ENCODE data around the gene TGFB1I1.

TGFB1I1 gene

DNA sequence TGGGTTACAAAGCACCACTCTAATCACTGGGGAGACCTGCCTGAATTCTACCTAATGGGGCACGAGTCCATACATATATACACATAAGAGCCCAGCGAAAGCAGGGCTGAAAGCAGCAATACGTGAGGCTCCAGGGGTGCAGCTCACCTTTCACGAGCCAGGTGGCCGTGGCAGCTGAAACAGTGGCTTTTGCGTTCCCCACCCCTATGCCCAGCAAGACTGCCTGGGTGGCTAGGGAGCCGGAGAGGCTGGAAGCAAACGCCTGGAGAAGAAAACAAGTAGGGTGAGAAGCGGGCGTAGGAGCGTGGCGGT lies 35.6 kb downstream of the TGFB1I1 start:
- Histone ChIP-seq H2BK12ac (ENCODE audit: low read length in 2 of 2) (peak overlapping the region in 1 of 2 experiments; percentile 80), H3K18ac (ENCODE audit: low read depth in 1 of 2, low read length in 2 of 2) (peak overlapping the region; percentile 86 to 98), H3K27me3 (ENCODE audit: control insufficient read depth in 1 of 2, insufficient read depth in 1 of 2, low read length in 2 of 2) (no peaks in the 10 kb centered on the region), H2BK15ac (ENCODE audit: low read depth, poor library complexity, severe bottlenecking) (no peak overlapping the region), H3K9me3 (ENCODE audit: control insufficient read depth, low read length) (peaks cover 2% of the 10 kb centered on the region), H3K9ac (ENCODE audit: low read length) (peak overlapping the region; percentile 98), H2BK120ac (ENCODE audit: low read depth, low read length) (peak overlapping the region; percentile 100), H4K8ac (ENCODE audit: low read length) (no peak overlapping the region), H3K4me2 (ENCODE audit: low read length, poor library complexity, severe bottlenecking) (peak overlapping the region; percentile 89), H3K36me3 (ENCODE audit: control insufficient read depth in 1 of 2, insufficient read depth in 2 of 2, low read depth in 1 of 2, low read length in 2 of 2) (peaks cover 6 to 21% of the 10 kb centered on the region in 2 experiments), H2AK5ac (ENCODE audit: low read length, severe bottlenecking) (peak overlapping the region; percentile 60), H3K4me3 (ENCODE audit: insufficient read depth in 1 of 2, low read depth in 1 of 2, low read length in 2 of 2) (peak overlapping the region; percentile 94 to 97), H3K4ac (ENCODE audit: low read depth in 1 of 2, low read length in 2 of 2) (peak overlapping the region; percentile 94 to 98), H3K27ac (ENCODE audit: low read length, poor library complexity, severe bottlenecking) (peak overlapping the region; percentile 75), H2AFZ (ENCODE audit: low read depth, low read length) (peak overlapping the region; percentile 68), H4K91ac (ENCODE audit: low read length) (peak overlapping the region; percentile 36), H2BK5ac (ENCODE audit: low read depth, low read length, poor library complexity, severe bottlenecking) (no peak overlapping the region), H3K79me1 (replicated peaks; ENCODE audit: low read length, poor library complexity, severe bottlenecking) (peaks cover 16% of the 10 kb centered on the region), H3K23ac (ENCODE audit: low read length in 2 of 2) (peak overlapping the region in 1 of 2 experiments; percentile 94), H3K14ac (ENCODE audit: low read length in 2 of 2) (peak overlapping the region; percentile 88 to 91), H3K4me1 (ENCODE audit: control insufficient read depth, insufficient read depth, low read depth, low read length) (peaks cover 4% of the 10 kb centered on the region)
- DNase-seq, result no peak
- WGBS, result 2% methylated on average over 12 of the region's 12 CpGs

DNA sequence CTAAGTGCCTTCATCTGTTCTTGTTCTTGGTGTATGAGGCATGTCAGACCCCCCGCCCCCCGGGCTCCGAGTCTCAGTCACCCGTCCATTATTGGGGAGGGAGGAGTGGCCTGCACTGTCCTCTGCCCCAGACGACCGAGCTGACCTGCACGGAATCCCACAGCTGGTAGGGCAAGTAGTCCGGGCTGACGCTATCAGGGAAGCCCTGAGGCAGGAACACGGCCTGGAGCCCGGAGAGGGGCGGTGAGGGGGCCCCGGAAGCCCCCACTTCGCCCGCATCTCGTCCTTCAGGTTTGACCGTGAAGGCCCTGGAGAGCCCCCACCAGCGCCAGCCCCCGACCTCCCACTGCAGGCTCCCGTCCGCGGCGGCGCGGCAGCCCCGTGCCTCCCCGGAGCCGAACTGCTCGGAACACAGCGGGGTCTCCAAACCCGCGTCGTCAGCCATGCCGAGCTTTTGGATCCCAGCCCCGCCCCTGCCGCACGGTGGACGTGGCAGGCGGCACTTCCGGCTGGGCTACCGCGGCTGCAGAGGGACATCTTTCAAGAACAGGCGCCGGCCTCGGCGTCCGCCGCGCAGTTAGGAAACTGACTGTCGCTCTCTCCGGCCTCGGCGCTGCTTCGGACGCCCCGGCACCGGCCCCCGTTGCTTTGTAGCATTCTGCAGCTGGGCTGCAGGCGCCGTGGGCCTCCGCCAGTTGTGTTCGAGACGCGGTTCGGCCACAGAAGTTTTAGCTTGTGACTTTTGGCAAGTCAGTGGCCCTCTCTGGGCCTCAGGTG lies 36.2 kb downstream of the TGFB1I1 start, which contains the start of gene RUSF1:
Gene RUSF1, minus strand, starts transcription at position 463 of the 777 bp plus-strand sequence. Its CDS starts 18 bp downstream, at position 445.
- Histone ChIP-seq H3K79me1 (replicated peaks; ENCODE audit: low read length, poor library complexity, severe bottlenecking) (peaks cover 16% of the 10 kb centered on the region), H3K23ac (ENCODE audit: low read length in 2 of 2) (peak within 1 kb of the TSS; percentile 94 to 100), H3K14ac (ENCODE audit: low read length in 2 of 2) (peak within 1 kb of the TSS; percentile 88 to 91), H2AK5ac (ENCODE audit: low read length, severe bottlenecking) (peak within 1 kb of the TSS; percentile 90), H3K4me2 (ENCODE audit: low read length, poor library complexity, severe bottlenecking) (peak within 1 kb of the TSS; percentile 89), H3K4me3 (ENCODE audit: insufficient read depth in 1 of 2, low read depth in 1 of 2, low read length in 2 of 2) (peak within 1 kb of the TSS; percentile 94 to 97), H2BK12ac (ENCODE audit: low read length in 2 of 2) (peak within 1 kb of the TSS in 1 of 2 experiments; percentile 80), H3K27me3 (ENCODE audit: control insufficient read depth in 1 of 2, insufficient read depth in 1 of 2, low read length in 2 of 2) (no peaks in the 10 kb centered on the region), H3K9me3 (ENCODE audit: control insufficient read depth, low read length) (peaks cover 5% of the 10 kb centered on the region), H4K8ac (ENCODE audit: low read length) (peak within 1 kb of the TSS; percentile 99), H3K18ac (ENCODE audit: low read depth in 1 of 2, low read length in 2 of 2) (peak within 1 kb of the TSS; percentile 98 to 99), H2BK5ac (ENCODE audit: low read depth, low read length, poor library complexity, severe bottlenecking) (peak within 1 kb of the TSS; percentile 98), H2AFZ (ENCODE audit: low read depth, low read length) (peak within 1 kb of the TSS; percentile 89), H4K91ac (ENCODE audit: low read length) (peak within 1 kb of the TSS; percentile 99), H3K27ac (ENCODE audit: low read length, poor library complexity, severe bottlenecking) (peak within 1 kb of the TSS; percentile 75), H3K9ac (ENCODE audit: low read length) (peak within 1 kb of the TSS; percentile 98), H3K36me3 (ENCODE audit: control insufficient read depth in 1 of 2, insufficient read depth in 2 of 2, low read depth in 1 of 2, low read length in 2 of 2) (peaks cover 6 to 21% of the 10 kb centered on the region in 2 experiments), H2BK120ac (ENCODE audit: low read depth, low read length) (peak within 1 kb of the TSS; percentile 100), H3K4me1 (ENCODE audit: control insufficient read depth, insufficient read depth, low read depth, low read length) (peaks cover 4% of the 10 kb centered on the region), H3K4ac (ENCODE audit: low read depth in 1 of 2, low read length in 2 of 2) (peak within 1 kb of the TSS; percentile 98 to 99), H2BK15ac (ENCODE audit: low read depth, poor library complexity, severe bottlenecking) (peak within 1 kb of the TSS; percentile 100)
- DNase-seq, result peak; percentile 91
- WGBS, result under 1% methylated on average over 64 of the region's 65 CpGs

DNA sequence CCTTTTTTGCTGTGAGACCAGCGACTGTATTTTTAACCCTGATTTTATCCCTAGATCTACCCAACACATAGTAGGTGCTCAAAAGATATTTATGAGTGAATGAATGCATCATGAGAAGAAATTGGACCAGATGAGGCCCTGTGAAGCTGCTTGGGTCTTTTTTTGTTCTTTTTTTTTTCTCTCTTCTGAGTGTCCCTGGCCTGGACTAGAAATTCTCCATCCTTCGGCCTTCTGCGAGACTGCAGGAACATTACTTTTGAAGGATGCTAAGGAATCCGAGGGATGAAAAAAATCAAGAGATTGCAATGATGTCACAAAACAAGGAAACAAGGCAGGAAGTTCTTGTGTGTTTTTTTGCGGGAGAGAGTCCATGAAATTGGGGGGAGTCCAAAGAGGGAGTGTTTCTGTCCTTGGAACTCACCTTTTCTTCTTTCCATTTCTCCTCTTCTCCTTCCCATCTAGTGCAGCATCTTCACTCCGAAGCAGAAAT lies 36.8 kb downstream of the TGFB1I1 start:
- H3K18ac ChIP-seq (ENCODE audit: low read depth in 1 of 2, low read length in 2 of 2), result peak overlapping the region; percentile 98
- no peaks in the 10 kb centered on the region for H3K27me3 ChIP-seq (ENCODE audit: control insufficient read depth in 1 of 2, insufficient read depth in 1 of 2, low read length in 2 of 2)
- WGBS, result 61% methylated on average over 4 of the region's 6 CpGs
- H2AK5ac ChIP-seq (ENCODE audit: low read length, severe bottlenecking), result peak overlapping the region; percentile 90
- H2BK12ac ChIP-seq (ENCODE audit: low read length in 2 of 2), result no peak overlapping the region
- H2BK15ac ChIP-seq (ENCODE audit: low read depth, poor library complexity, severe bottlenecking), result no peak overlapping the region
- H3K27ac ChIP-seq (ENCODE audit: low read length, poor library complexity, severe bottlenecking), result peak overlapping the region; percentile 73
- H3K4me1 ChIP-seq (ENCODE audit: control insufficient read depth, insufficient read depth, low read depth, low read length), result peaks cover 4% of the 10 kb centered on the region
- peak overlapping the region; percentile 89 for H3K4me2 ChIP-seq (ENCODE audit: low read length, poor library complexity, severe bottlenecking)
- peak overlapping the region; percentile 42 for H2BK120ac ChIP-seq (ENCODE audit: low read depth, low read length)
- H3K4ac ChIP-seq (ENCODE audit: low read depth in 1 of 2, low read length in 2 of 2), result peak overlapping the region; percentile 98 to 99
- H3K9ac ChIP-seq (ENCODE audit: low read length), result peak overlapping the region; percentile 98
- H3K4me3 ChIP-seq (ENCODE audit: insufficient read depth in 1 of 2, low read depth in 1 of 2, low read length in 2 of 2), result peak overlapping the region; percentile 94 to 97
- H2BK5ac ChIP-seq (ENCODE audit: low read depth, low read length, poor library complexity, severe bottlenecking), result peak overlapping the region; percentile 98
- H3K14ac ChIP-seq (ENCODE audit: low read length in 2 of 2), result no peak overlapping the region
- no peak overlapping the region for H4K91ac ChIP-seq (ENCODE audit: low read length)
- H3K9me3 ChIP-seq (ENCODE audit: control insufficient read depth, low read length), result peaks cover 5% of the 10 kb centered on the region
- DNase-seq, result no peak
- peaks cover 6 to 21% of the 10 kb centered on the region in 2 experiments for H3K36me3 ChIP-seq (ENCODE audit: control insufficient read depth in 1 of 2, insufficient read depth in 2 of 2, low read depth in 1 of 2, low read length in 2 of 2)
- H4K8ac ChIP-seq (ENCODE audit: low read length), result peak overlapping the region; percentile 99
- H3K23ac ChIP-seq (ENCODE audit: low read length in 2 of 2), result peak overlapping the region in 1 of 2 experiments; percentile 100
- H3K79me1 ChIP-seq (replicated peaks; ENCODE audit: low read length, poor library complexity, severe bottlenecking), result peaks cover 16% of the 10 kb centered on the region
- peak overlapping the region; percentile 89 for H2AFZ ChIP-seq (ENCODE audit: low read depth, low read length)

DNA sequence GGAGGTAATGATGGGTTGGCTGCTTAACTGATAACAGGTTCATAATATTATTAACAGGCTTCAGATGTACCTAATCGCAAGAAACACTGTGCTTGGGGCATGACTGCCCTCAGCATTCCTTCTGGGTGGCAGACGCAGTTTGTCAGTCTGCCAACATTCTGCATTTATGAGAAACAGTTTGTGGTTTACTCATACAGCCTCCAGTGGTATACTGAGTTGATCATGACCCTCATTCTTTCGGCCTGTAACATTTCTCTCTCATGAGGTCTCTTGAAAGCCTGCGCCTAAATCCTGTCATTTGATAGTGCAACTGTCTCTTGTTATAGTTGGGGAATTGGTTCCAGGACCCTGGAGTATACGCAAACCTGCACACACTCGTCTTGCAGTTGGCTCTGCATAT lies 41.2 kb downstream of the TGFB1I1 start:
- no peak overlapping the region for H3K18ac ChIP-seq (ENCODE audit: low read depth in 1 of 2, low read length in 2 of 2)
- H2BK15ac ChIP-seq (ENCODE audit: low read depth, poor library complexity, severe bottlenecking), result no peak overlapping the region
- no peak overlapping the region for H3K14ac ChIP-seq (ENCODE audit: low read length in 2 of 2)
- peaks cover 5% of the 10 kb centered on the region for H3K9me3 ChIP-seq (ENCODE audit: control insufficient read depth, low read length)
- H3K4me1 ChIP-seq (ENCODE audit: control insufficient read depth, insufficient read depth, low read depth, low read length), result peaks cover 1% of the 10 kb centered on the region
- H3K4ac ChIP-seq (ENCODE audit: low read depth in 1 of 2, low read length in 2 of 2), result no peak overlapping the region
- no peak overlapping the region for H2BK120ac ChIP-seq (ENCODE audit: low read depth, low read length)
- no peaks in the 10 kb centered on the region for H3K27me3 ChIP-seq (ENCODE audit: control insufficient read depth in 1 of 2, insufficient read depth in 1 of 2, low read length in 2 of 2)
- WGBS, result 88% methylated on average over 6 of the region's 6 CpGs
- H3K36me3 ChIP-seq (ENCODE audit: control insufficient read depth in 1 of 2, insufficient read depth in 2 of 2, low read depth in 1 of 2, low read length in 2 of 2), result no peaks in the 10 kb centered on the region
- H3K9ac ChIP-seq (ENCODE audit: low read length), result no peak overlapping the region
- no peak overlapping the region for H2AFZ ChIP-seq (ENCODE audit: low read depth, low read length)
- H3K4me2 ChIP-seq (ENCODE audit: low read length, poor library complexity, severe bottlenecking), result no peak overlapping the region
- H2BK12ac ChIP-seq (ENCODE audit: low read length in 2 of 2), result no peak overlapping the region
- DNase-seq, result peak; percentile 3
- H2AK5ac ChIP-seq (ENCODE audit: low read length, severe bottlenecking), result no peak overlapping the region
- H3K4me3 ChIP-seq (ENCODE audit: insufficient read depth in 1 of 2, low read depth in 1 of 2, low read length in 2 of 2), result no peak overlapping the region
- H3K79me1 ChIP-seq (replicated peaks; ENCODE audit: low read length, poor library complexity, severe bottlenecking), result no peaks in the 10 kb centered on the region
- no peak overlapping the region for H4K91ac ChIP-seq (ENCODE audit: low read length)
- H3K23ac ChIP-seq (ENCODE audit: low read length in 2 of 2), result no peak overlapping the region
- no peak overlapping the region for H3K27ac ChIP-seq (ENCODE audit: low read length, poor library complexity, severe bottlenecking)
- no peak overlapping the region for H4K8ac ChIP-seq (ENCODE audit: low read length)
- H2BK5ac ChIP-seq (ENCODE audit: low read depth, low read length, poor library complexity, severe bottlenecking), result no peak overlapping the region
